GM23248 (cell line): ENCODE data around the gene ZNF689. TPM values are rescaled to one million over a fixed set of nuclear protein-coding genes. Genes with fewer than 3 reads are reported as not detected.
"Not testable (repeated sequence)": the region's sequence is repeated elsewhere in the genome, so short reads cannot be mapped to it uniquely, and the experiment has no call there.

Source experiments
- DNase-seq: peaks from one replicate; pipeline ENCODE4 v3.0.0-alpha.2; 2015
- H2AFZ ChIP-seq: fragments of 200-600 bp; sonication (generic); 2 replicates; pipeline ENCODE4 v1.6.1; 2016; ENCODE audit warnings: antibody characterized with exemption
- H3F3A ChIP-seq: fragments of 200-600 bp; sonication (generic); 2 replicates; pipeline ENCODE4 v1.6.1; 2016; ENCODE audit warnings: mild to moderate bottlenecking, antibody characterized with exemption, mixed run types; ENCODE audit not compliant: insufficient read depth
- H3K27ac ChIP-seq: fragments of 200-600 bp; sonication (generic); 2 replicates; pipeline ENCODE4 v1.5.1; 2016; ENCODE audit warnings: mild to moderate bottlenecking
- H3K27me3 ChIP-seq: fragments of 200-600 bp; sonication (generic); replicated peaks from 2 replicates; pipeline ENCODE4 v1.6.1; 2016; ENCODE audit warnings: mild to moderate bottlenecking; ENCODE audit not compliant: insufficient read depth
- H3K36me3 ChIP-seq: fragments of 200-600 bp; sonication (generic); 2 replicates; pipeline ENCODE4 v1.6.1; 2016; ENCODE audit warnings: low read depth, mild to moderate bottlenecking
- H3K4me1 ChIP-seq: fragments of 200-600 bp; sonication (generic); 2 replicates; pipeline ENCODE4 v1.6.1; 2016; ENCODE audit warnings: mild to moderate bottlenecking; ENCODE audit not compliant: insufficient read depth
- H3K4me2 ChIP-seq: fragments of 200-600 bp; sonication (generic); one replicate; pipeline ENCODE4 v1.6.1; 2016; ENCODE audit warnings: mild to moderate bottlenecking; ENCODE audit not compliant: unreplicated experiment
- H3K4me3 ChIP-seq: fragments of 200-600 bp; sonication (generic); 2 replicates; pipeline ENCODE4 v1.5.1; 2016; ENCODE audit warnings: mild to moderate bottlenecking
- H3K79me2 ChIP-seq: fragments of 200-600 bp; sonication (generic); 2 replicates; pipeline ENCODE4 v1.6.1; 2016; ENCODE audit warnings: mild to moderate bottlenecking; ENCODE audit not compliant: insufficient read depth
- H3K9ac ChIP-seq: fragments of 200-600 bp; sonication (generic); 2 replicates; pipeline ENCODE4 v1.6.1; 2016; ENCODE audit warnings: mild to moderate bottlenecking
- H3K9me2 ChIP-seq: fragments of 200-600 bp; sonication (generic); 2 replicates; pipeline ENCODE4 v1.6.1; 2016; ENCODE audit warnings: mixed run types, mild to moderate bottlenecking, moderate library complexity; ENCODE audit not compliant: insufficient read depth
- H3K9me3 ChIP-seq: fragments of 200-600 bp; sonication (generic); one replicate; pipeline ENCODE4 v1.6.1; 2017; ENCODE audit warnings: low read depth
- H4K20me1 ChIP-seq: fragments of 200-600 bp; sonication (generic); 2 replicates; pipeline ENCODE4 v1.6.0; 2016; ENCODE audit not compliant: insufficient read depth
- EZH2 ChIP-seq: fragments of 200-600 bp; sonication (generic); IDR thresholded peaks from 2 replicates; pipeline ENCODE4 v1.6.1; 2018; ENCODE audit warnings: antibody characterized with exemption, mild to moderate bottlenecking; ENCODE audit not compliant: insufficient read depth, poor library complexity, severe bottlenecking
- EZH2phosphoT487 ChIP-seq: fragments of 200-600 bp; sonication (generic); IDR thresholded peaks from 2 replicates; pipeline ENCODE4 v1.6.1; 2018; ENCODE audit warnings: antibody characterized with exemption, moderate library complexity, mild to moderate bottlenecking, low read depth; ENCODE audit not compliant: insufficient read depth
- WGBS, 2 experiments: methylation state at CpG; one replicate each; pipeline ENCODE4 v1.1.6; 2015 to 2017; ENCODE audit warnings: low lambda C conversion rate in 2 of 2, low coverage in 1 of 2; ENCODE audit errors: missing lambda C conversion rate in 2 of 2; 5-methylcytosine and 5-hydroxymethylcytosine counted together
- in situ Hi-C: fragments of 300-500 bp; cut with MboI; formaldehyde crosslinking; loops from 2 replicates; pipeline ENCODE4 v1.15.0; 2020
- polyA plus RNA-seq: library from polyadenylated mRNA; unstranded; fragments of >200 nt; fragmentation: Nextera tagmentation; extraction: Ambion mirVana; gene quantifications from 2 replicates; pipeline ENCODE4 v1.2.1, GENCODE V29; 2016
- total RNA-seq: library from RNA; depleted of rRNA; stranded (reverse); fragments of >200 nt; shearing (Covaris generic); gene quantifications from 2 replicates; pipeline ENCODE4 v1.2.3, GENCODE V29; 2014

The ZNF689 gene
- total and polyA plus RNA-seq, 2 experiments from 2014 or later, result 5.1 to 5.7 TPM

- no peak for TF ChIP-seq EZH2phosphoT487
- no peak for TF ChIP-seq EZH2
- Histone ChIP-seq H3K9me2 (no peaks in the 10 kb centered on the region), H3F3A (no peaks in the 10 kb centered on the region), H3K27me3 (no peaks in the 10 kb centered on the region), H2AFZ (no peak overlapping the region), H3K79me2 (no peaks in the 10 kb centered on the region), H3K27ac (no peak overlapping the region), H3K9me3 (no peaks in the 10 kb centered on the region), H4K20me1 (no peaks in the 10 kb centered on the region), H3K4me3 (no peak overlapping the region), H3K4me1 (no peaks in the 10 kb centered on the region), H3K9ac (no peak overlapping the region), H3K36me3 (no peaks in the 10 kb centered on the region), H3K4me2 (no peak overlapping the region)
- DNase-seq, result no peak
- 58 to 79% methylated on average over 3 of the region's 3 CpGs for WGBS, 2 experiments
- in situ Hi-C loops, result no loop called here
Measured at GRCh38 chr16:30641378-30641982, 31.3 kb upstream of the ZNF689 start.

GRCh38 chr16:30637944-30638343 is 27.8 kb upstream of the ZNF689 start:
- no peaks in the 10 kb centered on the region for H3K9me3 ChIP-seq
- no peaks in the 10 kb centered on the region for H4K20me1 ChIP-seq
- H3K79me2 ChIP-seq, result peaks cover 12% of the 10 kb centered on the region
- no peaks in the 10 kb centered on the region for H3K27me3 ChIP-seq
- no peak overlapping the region for H3K4me2 ChIP-seq
- DNase-seq, result peak; percentile 80
- no peak overlapping the region for H3K27ac ChIP-seq
- H3K4me1 ChIP-seq, result peaks cover 8% of the 10 kb centered on the region; the same call in 1 of the 2 replicates
- no peak for TF ChIP-seq EZH2
- TF ChIP-seq EZH2phosphoT487, result no peak
- no peaks in the 10 kb centered on the region for H3K9me2 ChIP-seq
- no peak overlapping the region for H3K4me3 ChIP-seq
- in situ Hi-C loops, result no loop called here
- no peaks in the 10 kb centered on the region for H3K36me3 ChIP-seq
- H3F3A ChIP-seq, result no peaks in the 10 kb centered on the region
- H2AFZ ChIP-seq, result no peak overlapping the region
- H3K9ac ChIP-seq, result no peak overlapping the region
- 4 to 9% methylated on average over 1 of the region's 1 CpG for WGBS, 2 experiments

- H3K4me1 ChIP-seq, H3K4me3 ChIP-seq, H4K20me1 ChIP-seq, H3K9me3 ChIP-seq, in situ Hi-C loops, H3K9ac ChIP-seq, DNase-seq, H2AFZ ChIP-seq, H3K36me3 ChIP-seq, H3K4me2 ChIP-seq, H3K27ac ChIP-seq, H3K27me3 ChIP-seq, H3K9me2 ChIP-seq, H3F3A ChIP-seq: not testable (repeated sequence)
- 92 to 93% methylated on average over 9 to 10 of the region's 10 CpGs for WGBS, 2 experiments
- peaks cover 12% of the 10 kb centered on the region for H3K79me2 ChIP-seq
Measured at GRCh38 chr16:30637139-30637538, 26.9 kb upstream of the ZNF689 start.

- TF ChIP-seq EZH2 (no peak), EZH2phosphoT487 (no peak)
- Histone ChIP-seq H3K27me3 (no peaks in the 10 kb centered on the region), H2AFZ (no peak overlapping the region), H3K9ac (no peak overlapping the region), H3K9me2 (no peaks in the 10 kb centered on the region), H3K79me2 (peaks cover 12% of the 10 kb centered on the region), H3K27ac (no peak overlapping the region), H3K4me3 (no peak overlapping the region), H3K36me3 (no peaks in the 10 kb centered on the region), H4K20me1 (no peaks in the 10 kb centered on the region), H3K4me2 (no peak overlapping the region), H3F3A (no peaks in the 10 kb centered on the region), H3K4me1 (peaks cover 8% of the 10 kb centered on the region; the same call in 1 of the 2 replicates), H3K9me3 (no peaks in the 10 kb centered on the region)
- DNase-seq, result no peak
- WGBS, 2 experiments, result 94 to 98% methylated on average over 7 of the region's 7 CpGs
- in situ Hi-C loops, result no loop called here
Measured at GRCh38 chr16:30636599-30636998, 26.4 kb upstream of the ZNF689 start.

- WGBS, 2 experiments, result 81 to 82% methylated on average over 17 of the region's 17 CpGs
- Histone ChIP-seq H3K9me2 (no peaks in the 10 kb centered on the region), H3K36me3 (no peaks in the 10 kb centered on the region), H3K27ac (peak overlapping the region; percentile 89), H3K9me3 (no peaks in the 10 kb centered on the region), H3F3A (no peaks in the 10 kb centered on the region), H4K20me1 (no peaks in the 10 kb centered on the region), H3K4me1 (peaks cover 8% of the 10 kb centered on the region; the same call in 1 of the 2 replicates), H3K27me3 (no peaks in the 10 kb centered on the region), H2AFZ (peak overlapping the region; percentile 88), H3K4me2 (peak overlapping the region; percentile 89), H3K9ac (peak overlapping the region; percentile 95), H3K4me3 (peak overlapping the region; percentile 89), H3K79me2 (peaks cover 12% of the 10 kb centered on the region)
- TF ChIP-seq EZH2phosphoT487 (no peak), EZH2 (no peak)
- in situ Hi-C loops, result no loop called here
- DNase-seq, result no peak
Measured at GRCh38 chr16:30633526-30633925, 23.3 kb upstream of the ZNF689 start.

- H3K9ac ChIP-seq, H3K9me2 ChIP-seq, H3K9me3 ChIP-seq, in situ Hi-C loops, H3K27ac ChIP-seq, H2AFZ ChIP-seq, H3K27me3 ChIP-seq, H3K4me2 ChIP-seq, H3K4me3 ChIP-seq, H3F3A ChIP-seq, DNase-seq, H3K4me1 ChIP-seq, H3K36me3 ChIP-seq, H4K20me1 ChIP-seq: not testable (repeated sequence)
- peaks cover 12% of the 10 kb centered on the region for H3K79me2 ChIP-seq
- WGBS, 2 experiments, result 96 to 97% methylated on average over 6 to 7 of the region's 7 CpGs
Measured at GRCh38 chr16:30632454-30632853, 22.3 kb upstream of the ZNF689 start.
